ENCODE results near the gene C1orf105.

DNA sequence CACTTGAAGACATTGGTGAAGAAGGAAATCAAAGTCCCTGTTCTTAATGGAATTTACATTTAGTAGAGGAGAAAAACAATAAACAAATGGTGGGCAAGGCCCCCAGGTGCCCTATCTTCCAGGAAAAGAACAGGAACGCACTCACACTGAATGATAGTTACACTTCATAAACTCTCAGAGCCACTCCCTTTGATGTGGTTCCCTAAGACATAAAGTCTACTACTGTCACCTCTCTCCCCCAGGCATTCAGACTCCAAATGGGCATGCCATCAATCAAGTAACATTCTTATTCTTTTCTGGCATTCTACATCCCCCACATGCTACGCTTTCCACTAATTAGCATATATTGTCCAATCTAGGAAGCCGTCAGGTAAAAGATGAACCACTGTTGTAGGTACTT lies 59.9 kb downstream of the C1orf105 start:
- no peak for TF ChIP-seq EZH2 (IDR thresholded peaks at IDR 0.05; ENCODE audit: low read length)
- TF ChIP-seq CTCF (optimal IDR thresholded peaks at IDR 0.05 in 1 of 3, IDR thresholded peaks at IDR 0.05 in 1 of 3, conservative IDR thresholded peaks at IDR 0.05 in 1 of 3; ENCODE audit: extremely low read depth in 1 of 3, insufficient read depth in 2 of 3, low read length in 3 of 3): no peak

All from keratinocyte (primary cell).